ENCODE results near the gene KCTD15.

DNA sequence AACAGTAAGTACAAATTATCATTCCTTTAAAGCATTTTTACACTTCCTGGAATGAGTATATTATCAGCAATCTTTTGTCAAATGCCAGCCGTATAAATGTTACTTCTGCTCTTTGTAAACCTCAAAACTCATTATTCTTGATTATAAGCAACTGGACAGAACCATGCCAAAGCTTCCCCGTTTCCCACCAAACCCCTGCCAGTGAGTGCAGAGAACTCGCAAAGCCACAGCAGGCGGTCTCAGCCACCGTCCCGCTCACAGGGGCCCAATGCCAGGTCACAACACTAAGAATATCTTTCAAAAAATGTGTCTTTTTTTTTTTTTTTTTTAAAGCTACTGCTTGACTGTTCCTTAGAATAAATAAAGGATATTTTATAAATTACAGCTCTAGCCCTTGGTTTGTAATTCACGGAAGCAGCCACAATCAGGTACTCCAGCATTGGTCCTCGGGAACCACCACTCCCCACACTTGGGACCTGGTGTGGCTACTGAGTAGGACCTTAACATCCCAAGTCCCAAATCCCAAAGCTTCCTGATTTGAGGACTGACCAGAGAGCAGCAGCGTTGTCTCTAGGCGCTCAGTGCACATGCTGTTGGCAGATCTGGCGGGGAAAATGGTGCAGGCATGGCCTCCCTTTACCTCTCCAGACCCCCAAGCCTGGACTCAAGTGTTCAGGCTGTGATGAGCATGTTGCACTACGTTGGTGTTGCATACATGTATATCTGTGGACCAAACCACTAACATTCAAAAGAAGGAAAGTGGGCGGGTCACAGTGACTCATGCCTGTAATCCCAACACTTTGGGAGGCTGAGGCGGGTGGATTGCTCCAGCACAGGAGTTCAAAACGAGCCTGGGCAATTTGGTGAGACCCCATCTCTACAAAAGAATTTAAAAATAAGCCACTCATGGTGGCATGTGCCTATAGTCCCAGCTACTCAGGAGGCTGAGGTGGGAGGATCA is 19.0 kb downstream of the KCTD15 start:
- TF ChIP-seq, protein P1, sequence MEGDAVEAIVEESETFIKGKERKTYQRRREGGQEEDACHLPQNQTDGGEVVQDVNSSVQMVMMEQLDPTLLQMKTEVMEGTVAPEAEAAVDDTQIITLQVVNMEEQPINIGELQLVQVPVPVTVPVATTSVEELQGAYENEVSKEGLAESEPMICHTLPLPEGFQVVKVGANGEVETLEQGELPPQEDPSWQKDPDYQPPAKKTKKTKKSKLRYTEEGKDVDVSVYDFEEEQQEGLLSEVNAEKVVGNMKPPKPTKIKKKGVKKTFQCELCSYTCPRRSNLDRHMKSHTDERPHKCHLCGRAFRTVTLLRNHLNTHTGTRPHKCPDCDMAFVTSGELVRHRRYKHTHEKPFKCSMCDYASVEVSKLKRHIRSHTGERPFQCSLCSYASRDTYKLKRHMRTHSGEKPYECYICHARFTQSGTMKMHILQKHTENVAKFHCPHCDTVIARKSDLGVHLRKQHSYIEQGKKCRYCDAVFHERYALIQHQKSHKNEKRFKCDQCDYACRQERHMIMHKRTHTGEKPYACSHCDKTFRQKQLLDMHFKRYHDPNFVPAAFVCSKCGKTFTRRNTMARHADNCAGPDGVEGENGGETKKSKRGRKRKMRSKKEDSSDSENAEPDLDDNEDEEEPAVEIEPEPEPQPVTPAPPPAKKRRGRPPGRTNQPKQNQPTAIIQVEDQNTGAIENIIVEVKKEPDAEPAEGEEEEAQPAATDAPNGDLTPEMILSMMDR (IDR thresholded peaks at IDR 0.05 in 8 of 11, conservative IDR thresholded peaks at IDR 0.05 in 3 of 11) = no peak
- no peak for TF ChIP-seq POLR2A (IDR thresholded peaks at IDR 0.05)
